HG02610 (cell line): ENCODE results near the gene CPNE4.
"Not testable (repeated sequence)": the region's sequence is repeated elsewhere in the genome, so short reads cannot be mapped to it uniquely, and the experiment has no call there.

Source experiments
- ATAC-seq: cut with Tn5 transposase; IDR thresholded peaks from one replicate; pipeline ENCODE4 v1.9.1; 2021; ENCODE audit warnings: mild to moderate bottlenecking, moderate library complexity; ENCODE audit not compliant: unreplicated experiment

The CPNE4 gene

DNA sequence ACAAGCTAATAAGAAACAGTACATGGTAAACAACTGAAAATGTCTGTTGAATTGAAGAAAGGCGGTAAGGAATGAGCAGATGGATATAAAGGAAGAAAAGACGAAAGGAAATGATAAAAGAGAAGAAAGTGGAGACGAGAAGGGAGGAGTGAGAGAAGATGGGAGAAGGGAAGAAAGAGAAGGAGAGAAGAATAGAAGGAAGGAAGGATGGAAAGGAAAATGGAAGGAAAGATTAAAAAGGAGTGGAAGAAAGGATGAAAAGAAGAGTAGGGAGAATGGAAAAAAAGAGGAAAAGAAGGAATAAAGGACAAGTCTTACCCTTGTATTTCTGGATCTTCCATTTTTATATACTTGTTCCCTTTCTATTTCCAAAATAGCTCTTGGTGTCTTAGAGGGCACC is 17.7 kb downstream of the CPNE4 start:
- ATAC-seq, result no peak

DNA sequence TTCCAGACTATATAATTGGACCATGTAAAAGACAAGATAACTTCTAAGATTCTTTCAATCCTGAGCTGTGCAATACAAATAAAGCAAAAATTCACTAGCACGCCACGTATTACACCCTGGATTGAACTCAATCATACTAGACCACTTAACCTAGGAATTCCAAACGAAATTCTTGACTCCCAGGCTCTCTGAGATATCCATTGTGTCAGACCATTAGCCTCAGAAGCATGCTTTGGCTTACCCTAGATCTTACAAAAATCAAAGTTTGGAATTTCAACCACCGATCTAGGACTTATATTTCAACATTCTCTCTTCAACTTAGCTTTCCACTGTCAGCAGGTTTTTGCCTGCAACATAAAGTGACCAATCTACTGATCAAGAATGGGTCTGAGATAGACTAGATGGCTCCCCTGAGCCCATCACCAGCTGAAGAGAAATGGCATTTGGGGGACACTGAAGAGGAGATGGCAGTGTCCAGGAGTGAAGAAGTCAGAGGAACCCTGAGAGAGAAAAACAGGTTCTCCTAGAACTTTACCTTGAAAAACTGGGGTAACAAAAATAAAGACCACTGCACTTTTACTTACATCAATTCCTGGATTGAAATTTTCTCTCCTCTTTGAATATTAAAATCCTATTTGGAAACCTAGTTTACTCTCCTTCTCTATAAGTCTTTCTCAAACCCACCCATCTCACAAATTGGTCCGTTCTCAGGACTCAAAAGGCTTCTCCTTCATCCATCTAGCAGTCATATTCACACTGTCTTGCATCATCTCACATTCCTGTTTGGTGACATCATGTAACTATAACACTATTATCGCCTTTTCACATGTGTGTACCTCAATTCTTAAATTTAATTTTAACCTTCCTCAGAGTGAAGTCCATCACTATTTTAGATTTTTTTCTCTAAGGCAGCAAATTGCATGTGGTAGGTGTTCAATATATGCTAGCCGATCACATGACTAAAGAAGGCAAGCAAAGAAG is 18.5 kb downstream of the CPNE4 start:
- no peak for ATAC-seq

DNA sequence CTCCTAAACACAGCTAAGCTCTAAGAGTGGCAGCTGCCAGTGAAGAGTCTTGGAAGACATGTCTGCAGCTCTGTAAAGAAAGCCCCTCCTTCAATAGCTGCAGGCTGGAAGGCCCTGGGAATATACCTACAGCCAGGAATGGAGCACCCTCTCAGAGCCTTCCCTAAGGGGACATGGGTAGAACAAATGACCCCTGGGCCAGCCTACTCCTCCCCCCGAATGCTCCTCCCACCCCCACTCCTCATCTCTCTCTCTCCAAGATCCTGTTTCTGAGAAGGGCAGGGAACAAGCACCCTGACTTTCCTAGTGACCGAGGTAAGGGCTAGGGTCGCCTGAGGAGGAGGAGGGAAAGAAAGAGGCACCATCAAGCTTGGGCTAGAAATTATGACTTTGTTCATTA is 20.7 kb downstream of the CPNE4 start:
- ATAC-seq, result no peak

DNA sequence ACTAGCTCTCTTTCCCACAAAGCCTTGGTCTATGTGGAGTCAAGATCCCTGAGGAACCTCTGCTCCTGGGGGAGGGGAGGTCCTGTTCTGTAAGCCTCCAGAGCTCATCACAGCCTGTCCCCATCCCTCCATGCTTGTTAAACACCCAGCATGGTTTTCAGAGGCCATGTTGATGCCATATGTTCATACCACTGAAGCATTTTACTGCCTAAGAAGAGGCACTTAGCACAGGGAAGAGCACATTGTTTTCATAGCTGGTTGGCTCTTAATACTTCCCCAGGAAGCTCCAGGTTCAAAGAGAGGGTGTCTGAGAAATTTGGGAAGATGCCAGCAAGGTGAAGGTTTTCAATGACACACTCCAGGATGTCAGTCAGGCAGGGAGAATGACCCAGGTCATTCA is 25.6 kb downstream of the CPNE4 start:
- no peak for ATAC-seq

DNA sequence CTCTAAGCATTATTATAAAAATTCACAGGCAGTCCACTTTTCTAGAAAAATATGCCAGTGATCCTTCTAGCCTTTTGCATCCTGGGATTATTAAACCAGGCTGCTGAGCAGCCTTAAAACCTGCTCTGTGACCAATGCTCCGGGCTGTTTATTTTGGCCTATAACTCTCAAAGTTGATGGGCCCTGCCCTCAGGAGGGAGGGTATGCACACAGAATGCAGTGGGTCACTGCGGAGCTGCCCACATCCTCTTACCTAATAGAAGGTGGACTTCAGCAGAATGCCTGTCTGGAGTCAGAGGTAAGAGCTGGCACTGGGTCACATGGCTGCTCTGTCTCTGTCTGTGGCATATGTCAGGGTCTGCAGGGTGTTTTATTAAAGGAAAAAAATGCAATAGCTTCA is 26.0 kb downstream of the CPNE4 start:
- ATAC-seq, result no peak

DNA sequence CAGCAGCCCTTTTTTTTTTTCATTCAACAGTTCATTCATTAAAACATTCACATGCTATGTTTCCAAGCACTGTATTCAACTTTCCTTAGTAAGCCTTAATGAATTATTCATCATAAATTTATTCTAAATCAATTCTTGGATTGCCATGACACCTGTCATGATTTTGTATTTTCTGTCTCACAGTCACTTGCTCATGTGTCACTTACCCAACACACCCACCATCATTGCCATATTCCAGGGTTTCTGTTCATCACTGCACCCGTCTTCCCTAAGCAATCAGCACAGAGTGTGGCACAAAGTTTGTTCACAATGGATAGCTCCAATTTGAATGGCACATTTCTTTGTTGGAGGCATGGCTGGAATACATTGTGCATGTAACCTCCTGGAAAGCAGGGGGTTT is 27.2 kb downstream of the CPNE4 start:
- ATAC-seq, result no peak

DNA sequence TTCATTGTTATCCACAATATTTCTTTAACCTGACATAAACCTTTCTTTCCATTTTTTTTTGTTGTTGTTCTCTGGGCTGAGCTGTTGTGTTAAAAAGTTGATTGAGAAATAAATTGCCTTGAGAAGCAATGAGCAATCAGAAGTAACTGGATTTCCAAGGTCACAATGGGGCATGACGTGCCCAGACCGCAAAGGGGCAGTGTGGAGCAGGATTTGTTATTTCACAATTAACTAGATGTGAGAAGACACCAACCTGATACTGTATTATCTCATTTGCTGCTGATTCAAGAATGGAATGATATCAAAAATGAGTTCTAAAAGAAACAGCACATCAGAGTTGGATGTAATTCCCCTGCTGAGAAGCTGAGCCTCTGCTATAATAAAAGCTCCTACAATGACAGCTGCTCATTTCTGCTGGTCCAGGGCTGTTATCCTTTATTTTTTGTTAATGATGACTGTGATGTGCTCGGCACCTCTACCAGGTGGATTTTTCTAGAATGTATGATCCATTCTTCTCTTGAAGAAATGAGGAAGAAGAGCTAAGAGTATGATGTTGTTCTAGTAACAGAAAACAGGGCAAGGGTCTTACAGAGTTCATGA is 28.1 kb downstream of the CPNE4 start:
- no peak for ATAC-seq

DNA sequence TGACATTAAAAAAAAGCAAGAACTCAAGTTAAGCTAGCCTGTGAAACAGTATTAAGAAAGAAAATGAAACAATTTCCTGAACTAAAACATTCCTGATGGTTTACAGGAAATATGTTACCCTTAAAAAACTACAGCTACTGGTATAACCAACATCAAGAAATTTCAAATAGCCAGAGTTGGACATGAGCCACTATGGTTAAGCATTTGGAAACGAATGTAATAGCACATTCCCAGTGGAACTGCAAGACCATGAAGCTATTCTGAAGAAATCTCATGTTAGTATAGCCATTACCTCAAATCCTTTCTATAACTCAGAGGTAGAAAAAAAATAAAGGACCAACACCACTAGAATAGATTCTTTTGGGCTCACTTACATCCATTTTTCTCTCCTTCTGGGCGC is 30.2 kb downstream of the CPNE4 start:
- ATAC-seq, result no peak

DNA sequence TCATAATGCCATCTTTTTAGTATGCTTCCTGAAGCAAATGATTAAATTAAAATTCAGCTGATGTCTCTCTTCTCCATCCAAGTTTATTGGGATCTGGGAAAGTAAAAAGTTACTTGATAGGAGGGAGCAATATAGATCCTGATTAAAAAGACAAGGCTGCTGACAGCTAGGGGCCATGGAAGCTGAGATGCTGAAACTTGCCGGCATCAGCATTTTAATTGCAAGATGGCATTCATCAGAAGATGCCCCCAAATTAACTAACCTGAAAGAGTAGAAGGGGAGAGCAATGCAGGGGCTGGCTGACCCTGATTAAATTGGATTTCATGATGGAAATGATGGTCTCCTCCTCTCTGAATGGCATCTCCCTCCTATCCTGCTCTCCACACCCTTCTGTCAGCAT is 31.1 kb downstream of the CPNE4 start:
- no peak for ATAC-seq

DNA sequence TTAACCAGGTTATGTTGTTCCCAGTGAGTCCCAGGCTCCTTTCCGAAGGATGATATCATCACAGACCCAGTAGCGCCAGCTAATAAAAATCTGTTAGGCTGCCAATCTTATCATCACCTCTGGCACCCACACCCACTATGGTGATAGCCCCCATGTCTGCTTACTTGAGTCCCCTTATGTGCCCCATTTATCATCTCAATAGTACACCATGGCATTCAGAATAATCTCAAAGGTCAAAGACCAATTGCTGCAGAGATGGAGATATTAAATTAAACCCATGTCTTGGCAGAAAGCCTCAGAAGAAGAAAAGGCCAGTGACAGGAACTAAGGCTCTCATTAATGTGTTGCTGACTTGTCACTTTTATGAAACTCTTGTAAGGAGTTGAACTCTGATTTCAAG is 32.8 kb downstream of the CPNE4 start:
- no peak for ATAC-seq

DNA sequence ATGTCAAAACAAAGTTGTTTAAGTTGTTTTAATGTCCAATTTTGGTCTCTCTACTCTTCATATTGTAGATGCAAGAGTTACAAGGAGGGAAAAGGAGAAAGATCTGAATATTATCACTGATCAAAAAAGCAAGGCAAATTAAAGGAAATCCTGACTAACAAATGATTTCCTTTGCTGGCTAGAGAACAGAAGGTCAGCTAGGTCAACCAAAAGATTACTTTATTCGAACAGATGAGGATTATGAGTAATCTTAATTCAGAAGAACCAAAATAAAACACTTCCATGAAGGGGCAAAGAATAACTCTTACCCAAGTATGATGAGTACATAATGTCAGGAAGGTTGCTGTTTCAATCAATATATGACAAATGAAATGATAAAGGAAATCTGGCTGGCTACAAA is 33.8 kb downstream of the CPNE4 start:
- no peak for ATAC-seq

DNA sequence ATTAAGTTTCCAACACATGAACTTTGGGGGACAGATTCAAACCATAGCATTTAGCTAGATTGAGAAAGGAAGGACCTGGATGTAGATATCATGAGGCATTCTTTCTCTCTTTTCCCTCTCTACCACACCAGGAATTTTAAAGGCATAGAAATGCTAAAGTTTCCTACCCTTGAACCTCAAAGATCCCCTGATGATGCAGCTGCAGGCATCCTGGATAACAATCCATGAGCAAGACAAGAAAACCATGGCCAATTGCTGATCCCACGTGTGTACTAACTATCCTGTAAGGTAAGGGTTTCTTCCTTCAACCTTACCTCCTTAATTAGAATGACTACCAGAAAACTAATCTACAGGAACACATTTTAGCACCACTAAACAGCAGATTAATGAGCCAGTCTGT is 36.8 kb downstream of the CPNE4 start:
- ATAC-seq, result no peak

DNA sequence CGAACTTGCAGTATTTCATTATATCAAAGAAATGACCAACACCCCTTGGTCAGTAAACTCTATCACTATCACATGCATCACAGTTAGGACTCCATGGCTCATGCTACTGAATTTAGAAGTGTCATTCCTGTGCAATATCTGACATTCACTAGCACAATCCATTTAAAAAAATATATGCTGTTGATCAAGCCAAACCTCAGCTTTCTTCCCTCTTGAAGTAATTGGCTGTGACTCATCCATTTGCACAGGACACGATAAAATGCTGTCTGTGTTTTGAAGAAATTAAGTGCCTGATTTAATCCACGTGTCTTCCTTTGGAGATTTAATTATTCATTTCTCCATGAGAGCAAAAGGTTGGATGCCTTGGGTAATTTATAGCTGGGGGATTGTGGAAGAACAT is 38.9 kb downstream of the CPNE4 start:
- no peak for ATAC-seq

DNA sequence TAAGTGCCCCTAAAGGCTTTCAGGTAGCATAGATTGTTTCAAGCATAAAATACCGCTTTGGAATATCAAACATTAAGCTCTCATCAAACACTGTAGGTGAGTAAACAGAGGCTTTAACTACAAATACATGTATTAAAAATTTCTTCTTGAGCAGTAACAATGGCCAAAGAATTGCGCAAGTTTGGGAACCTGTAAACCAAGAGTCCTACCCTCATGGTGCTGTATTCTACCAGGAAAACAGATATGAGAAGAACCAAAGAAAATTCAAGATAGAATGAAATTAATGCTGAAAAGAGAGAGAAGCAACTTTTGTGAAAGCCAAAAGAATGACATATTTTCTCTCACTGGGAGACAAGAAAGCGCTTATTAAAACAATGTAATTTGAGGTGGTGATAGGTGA is 45.5 kb downstream of the CPNE4 start:
- no peak for ATAC-seq

DNA sequence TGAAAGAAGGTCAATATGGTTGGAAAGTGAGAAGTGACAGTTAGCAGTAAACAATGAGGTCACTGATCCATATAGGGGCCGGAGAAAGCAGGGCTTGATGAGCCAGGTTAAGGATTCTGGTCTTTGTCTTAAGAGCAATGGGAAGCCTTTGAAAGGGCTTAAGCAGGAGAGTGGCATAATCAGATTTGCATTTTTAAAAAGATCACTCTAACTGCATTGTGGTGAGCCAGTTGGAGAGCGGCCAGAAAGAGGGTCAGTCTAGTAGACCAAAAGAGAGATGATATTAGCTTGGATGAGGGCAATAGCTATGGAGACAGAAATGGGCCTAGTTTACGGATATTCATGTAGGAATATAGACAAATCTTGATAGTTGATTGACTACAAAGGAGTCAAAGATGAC is 46.6 kb downstream of the CPNE4 start:
- no peak for ATAC-seq

DNA sequence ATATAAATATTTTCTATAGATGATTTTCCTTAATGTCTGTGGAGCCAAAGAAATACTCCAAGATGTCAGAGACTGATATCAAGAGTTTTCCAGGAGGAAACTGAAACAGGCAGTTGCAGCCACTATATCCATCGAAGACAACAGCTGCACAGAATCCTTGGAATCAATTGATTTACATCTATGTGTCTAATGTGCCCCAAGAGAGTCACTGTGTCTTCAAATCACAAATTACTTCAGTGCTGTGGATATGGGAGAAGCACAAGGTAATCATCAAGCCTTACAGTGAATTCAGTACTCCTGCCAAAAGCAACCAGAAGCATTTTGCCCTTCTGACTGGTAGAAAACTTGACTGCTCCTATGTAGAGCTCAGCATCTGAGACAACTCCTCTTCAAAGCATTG is 51.1 kb downstream of the CPNE4 start:
- no peak for ATAC-seq

DNA sequence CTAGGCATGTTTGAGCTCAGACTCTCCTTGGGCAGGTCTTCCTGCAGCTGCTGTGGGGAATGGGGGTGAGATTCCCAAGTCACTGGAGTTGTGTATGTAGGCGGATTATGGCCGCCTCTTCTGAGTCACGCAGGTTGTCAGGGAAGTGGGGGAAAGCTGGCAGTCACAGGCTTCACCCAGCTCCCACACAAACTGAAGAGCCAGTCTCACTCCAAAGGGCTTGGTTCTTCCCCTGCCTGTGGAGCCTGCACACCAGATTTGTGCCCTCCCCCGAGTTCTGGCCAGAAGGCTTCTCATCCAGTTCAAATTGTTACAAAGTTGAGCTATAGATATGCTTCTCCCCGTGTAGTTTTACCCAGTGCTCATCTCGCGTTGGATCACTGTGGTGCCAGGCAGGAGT is 53.5 kb downstream of the CPNE4 start:
- no peak for ATAC-seq

DNA sequence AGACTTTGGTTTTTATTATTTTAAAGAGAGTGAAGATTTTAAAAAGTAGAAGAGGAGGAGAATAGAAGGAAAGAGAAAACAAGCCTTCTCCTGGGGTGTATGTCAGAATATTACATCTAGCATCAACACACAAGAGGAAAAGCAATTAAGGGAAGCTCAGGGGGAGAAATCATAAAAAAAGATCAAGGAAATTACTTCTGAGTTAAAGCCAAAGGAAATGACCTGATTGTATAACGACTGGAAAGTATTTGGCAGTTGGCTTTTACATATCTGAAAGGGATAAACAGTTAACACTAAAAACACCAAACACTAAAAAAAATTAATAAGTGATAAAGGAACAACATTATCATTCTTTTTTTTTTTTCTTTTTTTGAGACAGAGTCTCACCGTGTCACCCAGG is 58.4 kb downstream of the CPNE4 start:
- ATAC-seq, result no peak

DNA sequence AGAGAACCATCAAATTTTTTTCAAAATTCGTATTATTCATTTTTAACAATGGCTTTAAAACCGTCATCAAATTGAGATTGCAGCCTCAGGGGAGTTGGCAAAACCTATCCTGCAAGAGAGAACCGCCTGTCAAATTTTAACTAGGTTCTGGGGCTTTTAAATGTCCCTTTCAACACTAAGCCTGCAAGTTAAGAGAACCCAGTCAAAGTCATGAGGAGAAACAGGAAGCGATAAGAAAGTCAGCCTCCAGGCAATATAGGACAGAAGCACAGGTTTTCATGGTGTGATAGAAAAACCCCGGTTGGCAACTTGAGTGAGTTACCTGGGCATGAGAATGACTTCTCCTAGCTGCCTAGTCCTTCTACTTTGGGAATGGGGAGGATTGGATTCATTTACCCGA is 59.8 kb downstream of the CPNE4 start:
- no peak for ATAC-seq

DNA sequence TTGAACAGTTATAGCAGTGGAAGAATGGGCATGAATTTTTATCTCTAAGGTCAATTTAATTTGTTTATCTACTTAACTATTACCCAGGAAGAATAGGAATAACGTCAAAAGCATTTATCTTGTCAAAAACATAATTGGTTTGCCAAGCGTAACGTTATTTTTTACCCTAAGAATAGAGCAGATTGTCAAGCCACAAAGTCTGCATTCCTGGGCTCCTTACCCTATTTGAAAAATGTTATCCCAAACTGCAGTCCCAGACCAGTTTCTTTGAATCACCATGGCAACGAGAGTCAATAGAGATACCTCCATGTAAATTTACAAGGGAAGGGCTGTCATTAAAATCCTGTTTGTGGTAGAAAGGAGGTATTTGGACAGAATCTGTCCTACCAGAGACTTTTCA is 61.1 kb downstream of the CPNE4 start:
- no peak for ATAC-seq

DNA sequence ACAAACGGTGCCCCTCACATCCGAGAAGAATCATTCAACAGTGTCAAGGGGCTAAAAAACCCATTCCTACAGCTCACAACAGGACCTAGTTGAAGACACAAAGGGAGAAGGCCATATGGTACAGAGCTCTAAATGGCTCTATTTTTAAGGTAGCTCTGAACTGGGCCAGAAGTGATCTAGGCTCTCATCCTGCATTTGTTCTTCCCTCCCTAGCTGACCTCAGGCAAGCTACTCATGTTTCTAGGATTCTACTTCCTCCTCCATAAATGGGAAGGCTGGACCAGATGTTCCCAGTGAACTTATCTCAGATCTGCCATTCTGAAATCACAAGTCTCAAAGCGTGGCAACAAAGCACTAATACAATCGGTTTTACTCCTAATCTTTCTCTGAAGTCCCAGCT is 62.3 kb downstream of the CPNE4 start:
- ATAC-seq, result no peak

DNA sequence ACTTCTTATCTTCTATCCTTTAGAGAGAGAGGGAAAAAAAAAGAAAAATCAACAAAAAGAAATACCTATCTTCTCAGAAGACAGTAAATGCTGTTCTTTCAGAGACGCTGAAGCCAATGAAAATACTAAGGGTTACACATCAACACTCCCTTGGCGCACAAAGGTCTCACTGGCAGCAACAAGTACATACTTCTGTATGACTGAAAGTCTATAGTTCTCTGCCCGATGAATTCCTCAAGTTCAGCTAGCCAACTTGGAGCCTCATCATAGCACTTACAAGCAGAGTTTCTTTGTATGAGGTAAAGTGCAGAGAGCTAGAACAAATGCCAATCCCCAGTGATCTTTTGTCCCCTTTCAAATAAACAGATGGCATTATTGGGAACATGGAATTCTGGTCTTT is 62.7 kb downstream of the CPNE4 start:
- ATAC-seq, result no peak

DNA sequence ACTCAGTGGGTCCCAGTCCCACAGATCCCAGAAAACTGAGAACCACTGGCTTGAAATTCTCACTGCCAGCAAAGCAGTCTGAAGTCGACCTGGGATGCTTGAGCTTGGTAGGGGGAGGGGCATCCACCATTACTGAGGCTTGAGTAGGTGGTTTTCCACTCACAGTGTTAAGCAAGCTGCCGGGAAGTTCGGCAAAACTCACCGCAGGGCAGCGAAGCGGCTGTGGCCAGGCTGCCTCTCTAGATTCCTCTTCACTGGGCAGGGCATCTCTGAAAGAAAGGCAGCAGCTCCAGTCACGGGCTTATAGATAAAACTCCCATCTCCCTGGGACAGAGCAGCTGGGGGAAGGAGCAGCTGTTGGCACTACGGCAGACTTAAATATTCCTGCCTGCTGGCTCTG is 71.4 kb downstream of the CPNE4 start:
- not testable (repeated sequence) for ATAC-seq
